SK-N-SH (cell line): ENCODE measurements around the gene RSAD2. TPM values are rescaled to one million over a fixed set of nuclear protein-coding genes. Genes with fewer than 3 reads are reported as not detected.
"Not testable (repeated sequence)": the region's sequence is repeated elsewhere in the genome, so short reads cannot be mapped to it uniquely, and the experiment has no call there.

Source experiments
- CTCF ChIA-PET: fragments of 300-600, 350-600 bp; formaldehyde crosslinking; extraction: SDS; loops from one replicate; lab custom pipeline; 2021; lab: Yijun Ruan, JAX
- POLR2A ChIA-PET: fragments of 350-600 bp; sonication (Branson Sonifier 250); formaldehyde crosslinking; extraction: SDS; loops from one replicate; lab custom pipeline; 2020; ENCODE audit warnings: antibody characterized with exemption, inconsistent platforms; lab: Yijun Ruan, JAX
- DNase-seq: peaks from one replicate; pipeline ENCODE4 v3.0.0; 2012
- H2AFZ ChIP-seq: fragments of 200-600 bp; sonication (generic); 2 replicates; pipeline ENCODE4 v1.8.1; 2016; ENCODE audit warnings: antibody characterized with exemption, mild to moderate bottlenecking, low read depth
- H3F3A ChIP-seq: fragments of 200-600 bp; sonication (generic); replicated peaks from 2 replicates; pipeline ENCODE3; 2016; ENCODE audit warnings: antibody characterized with exemption, mild to moderate bottlenecking; ENCODE audit not compliant: insufficient read depth
- H3K27ac ChIP-seq, 2 experiments: fragments of 200-500 bp in 1 of 2; fragments of 200-600 bp in 1 of 2; sonication (Bioruptor generic) in 1 of 2; sonication (generic), shearing (Covaris generic) in 1 of 2; 2 replicates each; pipeline versions ENCODE4 v1.5.1 to v1.6.1; 2014 to 2016; ENCODE audit warnings: low read depth in 2 of 2, inconsistent platforms in 1 of 2, low read length in 1 of 2, mild to moderate bottlenecking in 1 of 2, mixed read lengths in 1 of 2
- H3K27me3 ChIP-seq: fragments of 200-600 bp; sonication (generic), shearing (Covaris generic); 2 replicates; pipeline ENCODE4 v1.6.1; 2016; ENCODE audit warnings: mixed run types; ENCODE audit not compliant: insufficient read depth
- H3K36me3 ChIP-seq, 2 experiments: fragments of 200-500 bp in 1 of 2; fragments of 200-600 bp in 1 of 2; sonication (Bioruptor generic) in 1 of 2; sonication (generic) in 1 of 2; replicated peaks in 1 of 2; 2 replicates each; pipeline versions ENCODE3 to v1.5.1; 2014 to 2016; ENCODE audit warnings: low read length in 1 of 2, mild to moderate bottlenecking in 1 of 2; ENCODE audit not compliant: insufficient read depth in 2 of 2, control insufficient read depth in 1 of 2
- H3K4me1 ChIP-seq, 2 experiments: fragments of 200-500 bp in 1 of 2; fragments of 200-600 bp in 1 of 2; sonication (Bioruptor generic) in 1 of 2; sonication (generic), shearing (Covaris generic) in 1 of 2; 2 replicates each; pipeline versions ENCODE4 v1.5.1 to v1.6.1; 2014 to 2016; ENCODE audit warnings: low read depth in 1 of 2, low read length in 1 of 2, mixed run types in 1 of 2; ENCODE audit not compliant: insufficient read depth in 2 of 2, control insufficient read depth in 1 of 2
- H3K4me2 ChIP-seq: fragments of 200-600 bp; sonication (generic), shearing (Covaris generic); 2 replicates; pipeline ENCODE4 v1.6.1; 2017; ENCODE audit warnings: mixed run types
- H3K4me3 ChIP-seq, 2 experiments: fragments of 200-500 bp in 1 of 2; fragments of 200-600 bp in 1 of 2; sonication (Bioruptor generic) in 1 of 2; sonication (generic), shearing (Covaris generic) in 1 of 2; 2 replicates each; pipeline versions ENCODE4 v1.5.1 to v1.8.1; 2014 to 2016; ENCODE audit warnings: low read depth in 2 of 2, inconsistent platforms in 1 of 2, low read length in 1 of 2, mild to moderate bottlenecking in 1 of 2, mixed read lengths in 1 of 2, moderate library complexity in 1 of 2
- H3K79me2 ChIP-seq: fragments of 200-600 bp; sonication (generic); 2 replicates; pipeline ENCODE4 v1.8.1; 2017; ENCODE audit warnings: mild to moderate bottlenecking; ENCODE audit not compliant: insufficient read depth
- H3K9ac ChIP-seq: fragments of 200-600 bp; sonication (generic); 2 replicates; pipeline ENCODE4 v1.6.1; 2017; ENCODE audit warnings: mixed run types
- H3K9me2 ChIP-seq: fragments of 200-600 bp; sonication (generic); 2 replicates; pipeline ENCODE4 v1.6.1; 2017; ENCODE audit warnings: mixed run types
- H3K9me3 ChIP-seq: fragments of 200-600 bp; sonication (generic); 2 replicates; pipeline ENCODE4 v1.6.1; 2017; ENCODE audit warnings: mixed run types, mild to moderate bottlenecking, moderate library complexity
- H4K20me1 ChIP-seq: fragments of 200-600 bp; sonication (generic); 2 replicates; pipeline ENCODE4 v1.6.1; 2017; ENCODE audit warnings: mild to moderate bottlenecking, mixed run types; ENCODE audit not compliant: insufficient read depth
- CTCF ChIP-seq: fragments of 200-600 bp; sonication (generic); IDR thresholded peaks from 2 replicates; pipeline ENCODE4 v1.6.1; 2017; ENCODE audit warnings: antibody characterized with exemption, mild to moderate bottlenecking, moderate library complexity
- MEF2A ChIP-seq: IDR thresholded peaks from 2 replicates; pipeline ENCODE4 v1.4.0; 2012; ENCODE audit warnings: low read depth, borderline replicate concordance
- NRF1 ChIP-seq: IDR thresholded peaks from 2 replicates; pipeline ENCODE4 v1.6.1; 2012; ENCODE audit warnings: low read depth, mild to moderate bottlenecking, low read length
- POLR2AphosphoS5 ChIP-seq: IDR thresholded peaks from 2 replicates; pipeline ENCODE4 v1.6.1; 2012; ENCODE audit warnings: low read depth, low read length
- RAD21 ChIP-seq: IDR thresholded peaks from 2 replicates; pipeline ENCODE4 v1.6.1; 2012; ENCODE audit warnings: mild to moderate bottlenecking, low read length
- RFX5 ChIP-seq: IDR thresholded peaks from 2 replicates; pipeline ENCODE4 v1.6.1; 2012; ENCODE audit warnings: mild to moderate bottlenecking, improper control_type of control experiment, low read length
- SMC3 ChIP-seq: IDR thresholded peaks from 2 replicates; pipeline ENCODE4 v1.6.1; 2012; ENCODE audit warnings: low read depth, low read length, improper control_type of control experiment
- YY1 ChIP-seq: IDR thresholded peaks from 2 replicates; pipeline ENCODE4 v1.4.0; 2012; ENCODE audit warnings: low read depth, mild to moderate bottlenecking
- ZBTB33 ChIP-seq: IDR thresholded peaks from 2 replicates; pipeline ENCODE4 v1.4.0; 2012; ENCODE audit warnings: low read depth, borderline replicate concordance
- WGBS: methylation state at CpG from one replicate; pipeline ENCODE4 v1.1.6; 2017; ENCODE audit warnings: low lambda C conversion rate; 5-methylcytosine and 5-hydroxymethylcytosine counted together
- polyA plus RNA-seq, 3 experiments: library from polyadenylated mRNA; depleted of rRNA; stranded (reverse); fragments of >200 nt; gene quantifications; 2 replicates each; pipeline ENCODE4 v1.2.3, GENCODE V29; 2012

Gene RSAD2
- polyA plus RNA-seq, 1 of the 3 experiments (the other 2 are of a cell fraction): 0.35 TPM

- TF ChIP-seq RAD21 (peak; percentile 97), SMC3 (peak; percentile 88), POLR2AphosphoS5 (no peak), MEF2A (no peak), YY1 (no peak), ZBTB33 (no peak), NRF1 (0 out of 2 replicates have a peak, but pooled peaks have one; percentile 7), CTCF (peak; percentile 90), RFX5 (peak; percentile 55; the same call in 1 of the 2 replicates)
- TF ChIP-seq, all 33 proteins: peak for 5
- POLR2A ChIA-PET: interaction anchor here (1.5 kb wide), 1 partner anchor 137 kb away, joined by 5 read pairs; no protein-coding TSS in a partner anchor
- Histone ChIP-seq H3K9me2 (no peaks in the 10 kb centered on the region), H3K9ac (no peak overlapping the region), H3K27ac (no peak overlapping the region), H3K27me3 (no peaks in the 10 kb centered on the region), H3K4me1 (no peaks in the 10 kb centered on the region; a peak in 1 of 4 replicates), H3K36me3 (no peaks in the 10 kb centered on the region), H3K4me3 (no peak overlapping the region; a peak in 1 of 4 replicates), H3K4me2 (no peak overlapping the region), H2AFZ (no peak overlapping the region), H3K79me2 (no peaks in the 10 kb centered on the region), H3F3A (no peaks in the 10 kb centered on the region), H4K20me1 (no peaks in the 10 kb centered on the region), H3K9me3 (no peaks in the 10 kb centered on the region)
- CTCF ChIA-PET: interaction anchor here (0.7 to 6.9 kb wide), 54 partner anchors 10 to 973 kb away, joined by 3 to 177 read pairs (median 5); partner anchors contain the start of genes CMPK2, RNF144A and RSAD2
- peak; percentile 52 for DNase-seq
- WGBS: 70% methylated on average over 5 of the region's 5 CpGs
Observed at GRCh38 chr2:6896930-6897759, 19.6 kb downstream of the RSAD2 start.

- H3K4me2 ChIP-seq, H3F3A ChIP-seq, H4K20me1 ChIP-seq, H3K9ac ChIP-seq, H3K9me2 ChIP-seq, DNase-seq, H3K9me3 ChIP-seq, H3K79me2 ChIP-seq, POLR2A ChIA-PET, H2AFZ ChIP-seq, H3K4me1 ChIP-seq, H3K27ac ChIP-seq, H3K36me3 ChIP-seq, H3K27me3 ChIP-seq, H3K4me3 ChIP-seq: not testable (repeated sequence)
- WGBS: 63% methylated on average over 2 of the region's 2 CpGs
- CTCF ChIA-PET: interaction anchor here (0.6 to 3.3 kb wide), 4 partner anchors 14 to 142 kb away, joined by 3 to 15 read pairs (median 5); partner anchors contain the start of gene RNF144A
Observed at GRCh38 chr2:6902581-6902980, 25.0 kb downstream of the RSAD2 start.
